GM12891 (cell line): ENCODE measurements around the gene SCAMP2.

Experiments
- POLR2A ChIP-seq: IDR thresholded peaks from 2 replicates; pipeline ENCODE4 v1.6.1; 2011; ENCODE audit warnings: low read depth, low read length, control low read depth
- TAF1 ChIP-seq: IDR thresholded peaks from 2 replicates; pipeline ENCODE4 v1.6.1; 2011; ENCODE audit warnings: low read depth, low read length, control low read depth

GRCh38 chr15:74830868-74831267 is 42.3 kb downstream of the SCAMP2 start:
- no peak for TF ChIP-seq POLR2A
- TF ChIP-seq TAF1 = no peak
